Glutamatergic neuron (in vitro differentiated cells): ENCODE results near the gene ADARB2. TPM values are rescaled to one million over a fixed set of nuclear protein-coding genes. Genes with fewer than 3 reads are reported as not detected.

Experiments
- DNase-seq: peaks from one replicate; pipeline ENCODE4 v3.0.0; 2022
- H3K27ac Mint-ChIP-seq: one replicate; pipeline ENCODE4 v1.8.0; 2020; ENCODE audit warnings: mild to moderate bottlenecking, mixed read lengths, inconsistent platforms; ENCODE audit not compliant: unreplicated experiment
- H3K27me3 Mint-ChIP-seq: one replicate; pipeline ENCODE4 v1.8.0; 2020; ENCODE audit warnings: mild to moderate bottlenecking, moderate library complexity, mixed read lengths, inconsistent platforms; ENCODE audit not compliant: unreplicated experiment
- H3K36me3 Mint-ChIP-seq: one replicate; pipeline ENCODE4 v1.8.0; 2020; ENCODE audit warnings: mild to moderate bottlenecking, mixed read lengths, inconsistent platforms; ENCODE audit not compliant: unreplicated experiment
- H3K4me1 Mint-ChIP-seq: one replicate; pipeline ENCODE4 v1.8.0; 2020; ENCODE audit warnings: mild to moderate bottlenecking, low read depth, mixed read lengths, inconsistent platforms; ENCODE audit not compliant: unreplicated experiment
- H3K4me3 Mint-ChIP-seq: one replicate; pipeline ENCODE4 v1.8.0; 2020; ENCODE audit warnings: mild to moderate bottlenecking, mixed read lengths, inconsistent platforms; ENCODE audit not compliant: unreplicated experiment
- H3K9me3 Mint-ChIP-seq: one replicate; pipeline ENCODE4 v1.8.0; 2020; ENCODE audit warnings: mild to moderate bottlenecking, moderate library complexity, mixed read lengths, inconsistent platforms; ENCODE audit not compliant: unreplicated experiment
- total RNA-seq: library from RNA; stranded (reverse); fragmentation: NEBNext Ultra II Directional; extraction: Animal tissue kit (Norgen Biotek cat#: 25700); gene quantifications from one replicate; pipeline ENCODE4 v1.2.1, GENCODE V29; 2021; ENCODE audit not compliant: unreplicated experiment
- TF ChIP-seq, protein P1 (sequence below): fragments of 200-600 bp; sonication (generic); IDR thresholded peaks from one replicate; pipeline ENCODE4 v1.5.0; 2021; ENCODE audit not compliant: partially characterized antibody, unreplicated experiment

ADARB2 gene
- total RNA-seq, 1 donor from 2014 or later: 20.6 TPM

DNA sequence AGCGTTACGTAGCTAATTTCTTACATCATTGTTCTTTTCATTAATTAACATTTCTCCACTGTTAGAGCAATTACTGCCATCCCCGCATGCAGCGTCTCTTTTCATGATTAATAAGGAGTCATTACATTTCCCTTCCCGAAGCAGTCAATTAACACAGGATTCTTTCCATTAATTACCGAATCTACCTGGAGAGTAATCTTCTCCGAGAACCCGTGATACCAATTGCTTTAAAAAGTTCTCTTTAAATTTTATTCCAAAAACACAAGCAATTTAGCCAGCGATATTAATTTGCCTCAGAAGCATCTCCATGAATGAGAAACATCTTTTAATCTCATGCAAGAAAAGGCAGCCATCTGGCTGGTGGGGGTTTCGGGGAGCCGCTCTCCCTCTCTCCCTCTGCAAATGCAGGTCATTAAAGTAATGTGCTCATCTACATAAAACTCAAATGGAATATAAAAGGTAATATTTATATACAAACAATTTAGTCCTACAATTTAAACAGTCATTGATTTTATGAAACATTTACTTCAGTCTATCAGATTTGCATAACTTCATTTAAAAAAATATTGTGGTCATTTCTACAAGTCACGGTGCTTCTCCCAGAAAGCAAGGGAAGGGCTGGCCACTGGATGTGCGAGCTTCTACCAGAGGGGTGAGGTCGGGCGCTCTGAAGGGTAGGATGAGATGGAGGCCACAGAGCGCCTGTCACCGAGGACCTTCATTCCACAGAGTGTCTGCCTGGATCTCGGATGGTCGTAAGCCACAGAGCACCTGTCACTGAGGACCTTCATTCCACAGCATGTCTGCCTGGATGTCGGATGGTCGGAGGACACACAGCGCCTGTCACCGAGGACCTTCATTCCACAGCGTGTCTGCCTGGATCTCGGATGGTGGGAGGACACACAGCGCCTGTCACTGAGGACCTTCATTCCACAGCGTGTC, 536.2 kb downstream of the ADARB2 start:
- peaks cover 2% of the 10 kb centered on the region for H3K27me3 Mint-ChIP-seq
- TF ChIP-seq, protein P1, sequence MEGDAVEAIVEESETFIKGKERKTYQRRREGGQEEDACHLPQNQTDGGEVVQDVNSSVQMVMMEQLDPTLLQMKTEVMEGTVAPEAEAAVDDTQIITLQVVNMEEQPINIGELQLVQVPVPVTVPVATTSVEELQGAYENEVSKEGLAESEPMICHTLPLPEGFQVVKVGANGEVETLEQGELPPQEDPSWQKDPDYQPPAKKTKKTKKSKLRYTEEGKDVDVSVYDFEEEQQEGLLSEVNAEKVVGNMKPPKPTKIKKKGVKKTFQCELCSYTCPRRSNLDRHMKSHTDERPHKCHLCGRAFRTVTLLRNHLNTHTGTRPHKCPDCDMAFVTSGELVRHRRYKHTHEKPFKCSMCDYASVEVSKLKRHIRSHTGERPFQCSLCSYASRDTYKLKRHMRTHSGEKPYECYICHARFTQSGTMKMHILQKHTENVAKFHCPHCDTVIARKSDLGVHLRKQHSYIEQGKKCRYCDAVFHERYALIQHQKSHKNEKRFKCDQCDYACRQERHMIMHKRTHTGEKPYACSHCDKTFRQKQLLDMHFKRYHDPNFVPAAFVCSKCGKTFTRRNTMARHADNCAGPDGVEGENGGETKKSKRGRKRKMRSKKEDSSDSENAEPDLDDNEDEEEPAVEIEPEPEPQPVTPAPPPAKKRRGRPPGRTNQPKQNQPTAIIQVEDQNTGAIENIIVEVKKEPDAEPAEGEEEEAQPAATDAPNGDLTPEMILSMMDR: no peak
- no peak overlapping the region for H3K4me3 Mint-ChIP-seq
- no peaks in the 10 kb centered on the region for H3K36me3 Mint-ChIP-seq
- peak overlapping the region; percentile 40 for H3K27ac Mint-ChIP-seq
- peaks cover 8% of the 10 kb centered on the region for H3K9me3 Mint-ChIP-seq
- peaks cover 13% of the 10 kb centered on the region for H3K4me1 Mint-ChIP-seq
- peak; percentile 7 for DNase-seq

DNA sequence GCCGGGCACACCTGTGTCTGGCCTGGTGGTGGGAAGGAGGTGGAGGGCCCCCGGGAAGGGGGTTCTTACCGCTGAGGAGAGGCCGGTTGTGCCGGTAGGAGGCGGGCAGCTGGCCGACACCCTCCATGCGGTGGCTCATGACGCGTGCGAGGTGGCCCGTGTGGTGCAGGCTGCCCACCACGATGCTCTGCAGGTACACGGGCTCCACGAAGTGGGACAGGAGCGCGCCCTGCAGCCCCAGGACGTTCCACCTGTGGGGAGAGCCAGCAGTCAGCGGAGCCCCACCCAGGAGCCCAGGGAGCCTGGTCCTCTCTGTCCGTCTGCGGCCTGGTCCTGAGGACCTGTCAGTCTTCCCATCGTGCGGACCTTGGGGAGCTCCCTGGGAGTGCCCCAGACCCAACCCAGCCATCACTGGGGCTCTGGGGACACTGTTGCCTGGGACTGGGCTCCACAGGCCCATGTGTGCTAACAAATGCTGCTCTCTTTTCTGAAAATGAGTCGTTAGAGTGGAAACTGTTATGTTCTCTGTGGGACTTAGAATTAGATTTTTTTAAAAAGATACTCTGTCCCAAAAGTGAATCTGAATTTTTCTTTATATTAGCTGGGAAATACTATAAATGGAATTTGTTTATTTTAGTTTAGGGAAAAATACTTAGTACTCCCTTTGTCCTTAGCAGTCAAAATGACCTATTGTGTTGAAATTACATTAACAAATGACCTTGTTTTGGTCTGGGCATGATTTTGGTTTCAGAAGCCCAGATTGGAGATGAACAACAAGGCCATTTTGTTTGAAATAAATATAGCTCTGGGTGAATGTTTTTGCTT, 537.2 kb downstream of the ADARB2 start:
- Mint-ChIP-seq H3K27me3 (peaks cover 2% of the 10 kb centered on the region), H3K36me3 (no peaks in the 10 kb centered on the region), H3K27ac (peak overlapping the region; percentile 40), H3K4me1 (peaks cover 13% of the 10 kb centered on the region), H3K9me3 (peaks cover 6% of the 10 kb centered on the region), H3K4me3 (no peak overlapping the region)
- TF ChIP-seq, protein P1: no peak
- peak; percentile 33 for DNase-seq

DNA sequence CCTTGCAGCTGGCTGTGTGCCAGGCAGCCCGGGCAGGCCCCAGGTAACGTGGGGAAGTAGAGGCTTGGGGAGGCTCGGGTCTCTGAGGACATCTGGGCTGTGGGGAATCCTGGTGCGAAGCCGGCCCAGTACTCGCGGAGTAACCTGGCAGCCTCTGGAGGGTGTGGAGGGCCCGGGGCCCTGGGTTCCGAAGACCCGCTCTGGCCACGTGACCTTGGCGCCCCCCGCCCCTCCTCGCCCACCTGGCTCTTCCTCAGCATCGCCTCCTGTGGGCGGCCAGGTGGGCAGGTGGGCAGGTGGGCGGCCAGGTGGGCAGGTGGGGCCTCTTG, 538.0 kb downstream of the ADARB2 start:
- Mint-ChIP-seq H3K27ac (no peak overlapping the region), H3K4me3 (no peak overlapping the region), H3K9me3 (peaks cover 6% of the 10 kb centered on the region), H3K4me1 (peaks cover 13% of the 10 kb centered on the region), H3K27me3 (peaks cover 2% of the 10 kb centered on the region), H3K36me3 (no peaks in the 10 kb centered on the region)
- DNase-seq: no peak
- TF ChIP-seq, protein P1: no peak

DNA sequence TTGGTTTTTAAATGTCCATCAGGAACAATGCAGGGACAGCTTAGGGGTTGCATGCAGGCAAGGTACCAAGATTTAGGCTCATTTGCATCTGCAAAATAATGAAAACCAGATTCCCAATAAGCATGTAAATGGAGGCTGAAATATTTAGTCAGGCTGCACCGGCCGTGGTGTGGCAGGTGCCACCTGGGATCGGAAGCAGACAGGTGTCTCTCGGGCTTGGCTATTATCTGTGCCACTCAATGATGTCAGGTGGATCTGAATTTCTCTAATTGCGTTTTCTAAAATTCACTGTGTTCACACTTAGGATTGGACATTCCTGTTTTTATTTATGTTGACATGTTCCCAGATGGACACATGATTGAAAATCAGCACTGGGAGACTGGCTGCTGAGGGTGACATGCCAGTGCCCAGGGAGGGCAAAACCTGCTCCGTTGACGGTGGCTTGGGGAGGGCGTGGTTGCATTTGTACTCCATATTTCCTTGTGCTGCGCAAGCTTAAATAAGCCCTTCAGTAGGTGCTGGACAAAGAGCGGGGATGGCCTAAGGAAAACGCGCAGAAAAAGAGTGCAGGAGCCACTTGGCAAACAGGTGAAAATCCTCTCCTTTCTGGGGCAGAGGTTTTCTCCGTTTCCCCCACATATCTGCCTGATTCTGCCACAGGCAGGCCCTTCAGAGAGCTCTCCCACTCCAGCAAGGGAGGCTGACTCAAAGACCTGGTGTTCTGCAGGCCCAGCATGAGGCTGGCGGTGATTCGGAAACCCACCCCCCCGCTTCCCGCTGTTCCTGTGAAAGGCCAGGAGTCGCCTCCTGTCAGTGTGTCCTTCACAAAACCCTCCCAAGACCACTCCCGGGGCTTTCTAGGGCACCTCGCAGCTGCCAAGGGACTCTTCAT, 538.6 kb downstream of the ADARB2 start:
- Mint-ChIP-seq H3K4me1 (peaks cover 13% of the 10 kb centered on the region), H3K36me3 (no peaks in the 10 kb centered on the region), H3K27ac (no peak overlapping the region), H3K4me3 (no peak overlapping the region), H3K27me3 (peaks cover 2% of the 10 kb centered on the region), H3K9me3 (peaks cover 6% of the 10 kb centered on the region)
- DNase-seq: no peak
- TF ChIP-seq, protein P1: no peak
